ENCODE measurements around the gene SLC41A2.

GRCh38 chr12:104963757-104964156 lies 5.7 kb upstream of the SLC41A2 start:
- TF ChIP-seq CTCF (IDR thresholded peaks at IDR 0.05; ENCODE audit: extremely low read depth in 1 of 2, insufficient read depth in 1 of 2, low read depth in 1 of 2, low read length in 2 of 2) (no peak), FOS (IDR thresholded peaks at IDR 0.05; ENCODE audit: borderline replicate concordance, insufficient read depth, low read length) (no peak), MYC (IDR thresholded peaks at IDR 0.05; ENCODE audit: low read depth, low read length) (no peak)

Data from endothelial cell of umbilical vein (primary cell).